Activated CD8-positive, alpha-beta T cell treated with anti-CD3 and anti-CD28 coated beads for 36 hours (primary cell): Measurements from ENCODE around the gene EDEM2. TPM values are rescaled to one million over a fixed set of nuclear protein-coding genes. Genes with fewer than 3 reads are reported as not detected.
"Not testable (repeated sequence)": the region's sequence is repeated elsewhere in the genome, so short reads cannot be mapped to it uniquely, and the experiment has no call there.

Experiments used
- ATAC-seq: fragments of 200-7000 bp; cut with Tn5 transposase; one replicate; pipeline ENCODE4 v1.10.0; 2021; ENCODE audit warnings: mild to moderate bottlenecking, moderate library complexity
- CTCF ChIA-PET: fragments of 350-600 bp; sonication (Branson Sonifier 250); formaldehyde crosslinking; loops from one replicate; lab custom pipeline; 2021; ENCODE audit warnings: antibody characterized with exemption; lab: Charles Lee
- POLR2A ChIA-PET: fragments of 350-600 bp; sonication (Branson Sonifier 250); formaldehyde crosslinking; loops from one replicate; lab custom pipeline; 2021; ENCODE audit warnings: antibody characterized with exemption; lab: Charles Lee
- DNase-seq: peaks from one replicate; pipeline ENCODE4 v3.0.0-alpha.2; 2020
- H3K27ac Mint-ChIP-seq: one replicate; pipeline ENCODE4 v1.8.0; 2021; ENCODE audit warnings: mild to moderate bottlenecking, mixed read lengths
- H3K27me3 Mint-ChIP-seq: one replicate; pipeline ENCODE4 v1.8.0; 2021; ENCODE audit warnings: mixed read lengths
- H3K36me3 Mint-ChIP-seq: one replicate; pipeline ENCODE4 v1.8.0; 2021; ENCODE audit warnings: low read depth, mixed read lengths
- H3K4me1 Mint-ChIP-seq: one replicate; pipeline ENCODE4 v1.8.0; 2021; ENCODE audit warnings: low read depth, mixed read lengths
- H3K4me3 Mint-ChIP-seq: one replicate; pipeline ENCODE4 v1.8.0; 2021; ENCODE audit warnings: mild to moderate bottlenecking, moderate library complexity, mixed read lengths
- H3K9me3 Mint-ChIP-seq: one replicate; pipeline ENCODE4 v1.8.0; 2021; ENCODE audit warnings: mixed read lengths
- intact Hi-C: fragments of 100-400 bp; cut with micrococcal nuclease; formaldehyde crosslinking; loops from one replicate; pipeline ENCODE4 v1.10.0; 2022
- total RNA-seq, 2 experiments: library from RNA; stranded (reverse); gene quantifications; one replicate each; pipeline ENCODE4 v1.2.3, GENCODE V29; 2021
- TF ChIP-seq, protein P1 (sequence below): fragments of 200-600 bp; IDR thresholded peaks from one replicate; pipeline ENCODE4 v1.8.0; 2022; ENCODE audit warnings: antibody characterized with exemption, mild to moderate bottlenecking

EDEM2 gene
- total RNA-seq, 2 experiments from 2014 or later, result 14.4 to 16.0 TPM

- DNase-seq (no peak), ATAC-seq (no peak)
- ChIA-PET POLR2A (interaction anchor here (0.7 to 1.8 kb wide), 2 partner anchors 8 to 268 kb away, joined by 3 to 5 read pairs; no protein-coding TSS in a partner anchor), CTCF (interaction anchor here (0.6 kb wide), 1 partner anchor 45 kb away, joined by 3 read pairs; no protein-coding TSS in a partner anchor)
- Mint-ChIP-seq H3K4me3 (no peak overlapping the region), H3K9me3 (peaks cover 4% of the 10 kb centered on the region), H3K27ac (no peak overlapping the region), H3K36me3 (no peaks in the 10 kb centered on the region), H3K27me3 (no peaks in the 10 kb centered on the region), H3K4me1 (peaks cover 18% of the 10 kb centered on the region)
- intact Hi-C loops, result no loop called here
- TF ChIP-seq, protein P1, sequence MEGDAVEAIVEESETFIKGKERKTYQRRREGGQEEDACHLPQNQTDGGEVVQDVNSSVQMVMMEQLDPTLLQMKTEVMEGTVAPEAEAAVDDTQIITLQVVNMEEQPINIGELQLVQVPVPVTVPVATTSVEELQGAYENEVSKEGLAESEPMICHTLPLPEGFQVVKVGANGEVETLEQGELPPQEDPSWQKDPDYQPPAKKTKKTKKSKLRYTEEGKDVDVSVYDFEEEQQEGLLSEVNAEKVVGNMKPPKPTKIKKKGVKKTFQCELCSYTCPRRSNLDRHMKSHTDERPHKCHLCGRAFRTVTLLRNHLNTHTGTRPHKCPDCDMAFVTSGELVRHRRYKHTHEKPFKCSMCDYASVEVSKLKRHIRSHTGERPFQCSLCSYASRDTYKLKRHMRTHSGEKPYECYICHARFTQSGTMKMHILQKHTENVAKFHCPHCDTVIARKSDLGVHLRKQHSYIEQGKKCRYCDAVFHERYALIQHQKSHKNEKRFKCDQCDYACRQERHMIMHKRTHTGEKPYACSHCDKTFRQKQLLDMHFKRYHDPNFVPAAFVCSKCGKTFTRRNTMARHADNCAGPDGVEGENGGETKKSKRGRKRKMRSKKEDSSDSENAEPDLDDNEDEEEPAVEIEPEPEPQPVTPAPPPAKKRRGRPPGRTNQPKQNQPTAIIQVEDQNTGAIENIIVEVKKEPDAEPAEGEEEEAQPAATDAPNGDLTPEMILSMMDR, result no peak
These were observed 20.7 kb upstream of the EDEM2 start for GRCh38 chr20:35167787-35168186.

GRCh38 chr20:35166242-35166830 is 19.2 kb upstream of the EDEM2 start:
- ChIA-PET CTCF (interaction anchor here (1.2 to 1.6 kb wide), 3 partner anchors 20 to 21 kb away, joined by 4 to 6 read pairs (median 5); partner anchors contain the start of gene EDEM2), POLR2A (interaction anchor here (1.8 kb wide), 1 partner anchor 10 kb away, joined by 5 read pairs; no protein-coding TSS in a partner anchor)
- peaks cover 4% of the 10 kb centered on the region for H3K9me3 Mint-ChIP-seq
- H3K36me3 Mint-ChIP-seq, result no peaks in the 10 kb centered on the region
- H3K27me3 Mint-ChIP-seq, result no peaks in the 10 kb centered on the region
- intact Hi-C loops, result no loop called here
- no peak overlapping the region for H3K4me3 Mint-ChIP-seq
- no peak for ATAC-seq
- no peak overlapping the region for H3K27ac Mint-ChIP-seq
- TF ChIP-seq, protein P1, result no peak
- DNase-seq, result no peak
- H3K4me1 Mint-ChIP-seq, result peaks cover 12% of the 10 kb centered on the region

DNA sequence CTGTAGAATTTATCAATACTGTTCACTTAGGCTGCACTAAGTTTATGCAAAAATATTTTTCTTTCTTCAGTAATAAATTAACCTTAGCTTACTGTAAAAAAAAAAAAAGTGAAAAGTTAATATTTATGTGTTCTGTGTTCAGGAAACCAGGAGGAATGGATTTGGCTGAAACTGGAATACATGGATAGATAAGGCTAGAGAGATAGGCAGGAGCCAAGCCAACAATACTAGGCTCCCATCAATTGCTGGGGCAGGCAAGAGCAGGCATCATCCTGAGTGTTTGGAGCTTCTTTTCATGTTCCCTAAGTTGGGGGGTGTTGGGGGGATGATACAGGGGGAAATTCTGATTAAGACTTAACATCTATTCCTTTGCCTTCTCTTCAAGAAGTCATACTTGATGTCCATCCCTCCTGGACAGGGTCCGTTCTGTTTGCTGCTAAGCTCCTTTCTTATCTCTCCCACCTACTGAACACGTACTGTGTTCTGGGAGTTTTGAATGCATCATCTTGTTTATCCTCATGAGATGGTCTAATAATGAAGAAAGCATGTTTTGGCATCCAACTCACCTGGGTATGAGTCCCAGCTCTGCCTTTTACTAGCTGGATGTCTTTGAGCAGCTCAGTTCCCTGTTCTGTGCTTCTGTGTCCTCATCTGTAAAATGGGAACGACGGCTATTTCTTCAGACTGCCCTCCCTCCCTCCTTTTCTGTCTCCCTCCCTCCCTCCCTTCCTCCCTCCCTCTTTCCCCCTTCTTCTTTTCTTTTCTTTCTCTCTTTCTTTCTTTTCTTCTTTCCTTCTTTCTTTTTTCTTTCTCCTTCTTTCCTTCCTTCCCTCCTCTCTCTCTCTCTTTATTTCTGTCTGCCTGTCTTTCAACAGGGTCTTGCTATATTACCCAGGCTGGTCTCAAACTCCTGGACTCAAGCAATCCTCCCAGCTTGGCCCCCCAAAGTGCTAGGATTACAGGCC is 18.4 kb upstream of the EDEM2 start:
- H3K27ac Mint-ChIP-seq, result no peak overlapping the region
- no peaks in the 10 kb centered on the region for H3K36me3 Mint-ChIP-seq
- CTCF ChIA-PET, result interaction anchor here (0.7 to 1.6 kb wide), 3 partner anchors 19 to 69 kb away, joined by 3 to 5 read pairs (median 4); partner anchors contain the start of gene EDEM2
- TF ChIP-seq, protein P1, result no peak
- intact Hi-C loops, result no loop called here
- POLR2A ChIA-PET, result no interaction called here
- DNase-seq, result no peak
- H3K4me3 Mint-ChIP-seq, result no peak overlapping the region
- ATAC-seq, result no peak
- H3K4me1 Mint-ChIP-seq, result peaks cover 13% of the 10 kb centered on the region
- peaks cover 4% of the 10 kb centered on the region for H3K9me3 Mint-ChIP-seq
- H3K27me3 Mint-ChIP-seq, result no peaks in the 10 kb centered on the region

DNA sequence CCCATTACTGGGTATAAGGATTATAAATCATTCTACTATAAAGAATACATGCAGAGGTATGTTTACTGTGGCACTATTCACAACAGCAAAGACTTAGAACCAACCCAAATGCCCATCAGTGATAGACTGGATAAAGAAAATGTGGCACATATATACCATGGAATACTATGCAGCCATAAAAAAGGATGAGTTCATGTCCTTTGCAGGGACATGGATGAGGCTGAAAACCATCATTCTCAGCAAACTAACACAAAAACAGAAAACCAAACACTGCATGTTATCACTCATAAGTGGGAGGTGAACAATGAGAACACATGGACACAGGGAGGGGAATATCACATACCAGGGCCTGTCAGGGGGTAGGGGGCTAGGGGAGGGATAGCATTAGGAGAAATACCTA is 17.4 kb upstream of the EDEM2 start:
- CTCF ChIA-PET, H3K9me3 Mint-ChIP-seq, intact Hi-C loops, H3K27ac Mint-ChIP-seq, H3K4me3 Mint-ChIP-seq, POLR2A ChIA-PET, H3K36me3 Mint-ChIP-seq, DNase-seq, H3K27me3 Mint-ChIP-seq, ATAC-seq: not testable (repeated sequence)
- peaks cover 14% of the 10 kb centered on the region for H3K4me1 Mint-ChIP-seq

DNA sequence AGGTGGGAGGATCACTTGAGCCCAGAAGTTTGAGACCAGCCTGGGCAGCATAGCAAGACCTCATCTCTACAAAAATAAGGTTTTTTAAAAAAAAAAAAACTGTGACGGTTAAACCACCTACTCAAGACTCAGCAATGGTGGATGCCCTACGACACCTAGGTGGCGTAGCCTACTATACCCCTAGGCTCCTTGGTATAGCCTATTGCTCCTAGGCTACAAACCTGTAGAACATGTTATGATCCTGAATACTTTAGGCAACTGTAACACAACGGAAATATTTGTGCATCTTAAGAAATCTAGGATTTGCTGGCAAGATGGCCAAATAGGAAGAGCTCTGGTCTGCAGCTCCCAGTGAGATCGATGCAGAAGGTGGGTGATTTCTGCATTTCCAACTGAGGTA is 13.2 kb upstream of the EDEM2 start:
- intact Hi-C loops, H3K36me3 Mint-ChIP-seq, DNase-seq, H3K4me3 Mint-ChIP-seq, POLR2A ChIA-PET, ATAC-seq, H3K27me3 Mint-ChIP-seq, H3K27ac Mint-ChIP-seq, H3K9me3 Mint-ChIP-seq: not testable (repeated sequence)
- CTCF ChIA-PET, result interaction anchor here (2.6 kb wide), 1 partner anchor 16 kb away, joined by 10 read pairs; no protein-coding TSS in a partner anchor
- H3K4me1 Mint-ChIP-seq, result peaks cover 14% of the 10 kb centered on the region
